Progenitor cell of endocrine pancreas (in vitro differentiated cells): ENCODE measurements around the gene PCK1. TPM values are rescaled to one million over a fixed set of nuclear protein-coding genes. Genes with fewer than 3 reads are reported as not detected.

Source experiments
- DNase-seq: peaks from one replicate; pipeline ENCODE4 v3.0.0; 2021; ENCODE audit warnings: low spot score; ENCODE audit not compliant: unreplicated experiment
- H3K27ac Mint-ChIP-seq: 2 replicates; pipeline ENCODE4 v1.8.0; 2021; ENCODE audit warnings: mild to moderate bottlenecking, moderate library complexity, mixed read lengths
- H3K27me3 Mint-ChIP-seq: 2 replicates; pipeline ENCODE4 v1.8.0; 2021; ENCODE audit warnings: mixed read lengths
- H3K36me3 Mint-ChIP-seq: 2 replicates; pipeline ENCODE4 v1.8.0; 2022; ENCODE audit warnings: mixed read lengths; ENCODE audit not compliant: insufficient read depth
- H3K4me1 Mint-ChIP-seq: 2 replicates; pipeline ENCODE4 v1.8.0; 2021; ENCODE audit warnings: low read depth, mixed read lengths
- H3K4me3 Mint-ChIP-seq: 2 replicates; pipeline ENCODE4 v1.8.0; 2021; ENCODE audit warnings: low read depth, mild to moderate bottlenecking, moderate library complexity, mixed read lengths
- H3K9me3 Mint-ChIP-seq: 2 replicates; pipeline ENCODE4 v1.8.0; 2021; ENCODE audit warnings: low read depth, mixed read lengths
- total RNA-seq: library from RNA; stranded (reverse); gene quantifications from 2 replicates; pipeline ENCODE4 v1.2.1, GENCODE V29; 2021
- TF ChIP-seq, protein P1 (sequence below): fragments of 200-600 bp; sonication (generic); IDR thresholded peaks from one replicate; pipeline ENCODE4 v1.5.0; 2021; ENCODE audit warnings: antibody characterized with exemption, mild to moderate bottlenecking; ENCODE audit not compliant: unreplicated experiment

PCK1 gene
- total RNA-seq, 1 donor from 2014 or later = not detected

DNA sequence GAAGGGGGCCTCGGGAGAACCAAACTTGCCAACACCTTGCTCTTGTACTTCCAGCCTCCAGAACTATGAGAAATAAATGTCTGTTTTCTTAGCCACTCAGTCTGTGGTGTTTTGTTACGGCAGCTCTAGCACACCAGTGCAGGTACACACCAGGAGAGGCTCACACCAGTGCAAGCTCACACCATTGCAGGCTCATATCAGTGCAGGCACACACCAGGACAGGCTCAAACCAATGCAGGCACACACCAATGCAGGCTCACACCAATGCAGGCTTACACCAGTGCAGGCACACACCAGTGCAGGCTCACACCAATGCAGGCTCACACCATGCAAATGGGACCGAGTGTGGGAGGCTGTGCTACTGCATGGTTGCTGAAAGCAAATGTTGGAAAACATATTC is 31.1 kb upstream of the PCK1 start:
- DNase-seq = no peak
- Mint-ChIP-seq H3K27me3 (peaks cover 35% of the 10 kb centered on the region), H3K27ac (no peak overlapping the region), H3K4me3 (no peak overlapping the region), H3K36me3 (no peaks in the 10 kb centered on the region), H3K4me1 (peaks cover 6% of the 10 kb centered on the region), H3K9me3 (peaks cover 7% of the 10 kb centered on the region)
- TF ChIP-seq, protein P1, sequence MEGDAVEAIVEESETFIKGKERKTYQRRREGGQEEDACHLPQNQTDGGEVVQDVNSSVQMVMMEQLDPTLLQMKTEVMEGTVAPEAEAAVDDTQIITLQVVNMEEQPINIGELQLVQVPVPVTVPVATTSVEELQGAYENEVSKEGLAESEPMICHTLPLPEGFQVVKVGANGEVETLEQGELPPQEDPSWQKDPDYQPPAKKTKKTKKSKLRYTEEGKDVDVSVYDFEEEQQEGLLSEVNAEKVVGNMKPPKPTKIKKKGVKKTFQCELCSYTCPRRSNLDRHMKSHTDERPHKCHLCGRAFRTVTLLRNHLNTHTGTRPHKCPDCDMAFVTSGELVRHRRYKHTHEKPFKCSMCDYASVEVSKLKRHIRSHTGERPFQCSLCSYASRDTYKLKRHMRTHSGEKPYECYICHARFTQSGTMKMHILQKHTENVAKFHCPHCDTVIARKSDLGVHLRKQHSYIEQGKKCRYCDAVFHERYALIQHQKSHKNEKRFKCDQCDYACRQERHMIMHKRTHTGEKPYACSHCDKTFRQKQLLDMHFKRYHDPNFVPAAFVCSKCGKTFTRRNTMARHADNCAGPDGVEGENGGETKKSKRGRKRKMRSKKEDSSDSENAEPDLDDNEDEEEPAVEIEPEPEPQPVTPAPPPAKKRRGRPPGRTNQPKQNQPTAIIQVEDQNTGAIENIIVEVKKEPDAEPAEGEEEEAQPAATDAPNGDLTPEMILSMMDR = no peak

DNA sequence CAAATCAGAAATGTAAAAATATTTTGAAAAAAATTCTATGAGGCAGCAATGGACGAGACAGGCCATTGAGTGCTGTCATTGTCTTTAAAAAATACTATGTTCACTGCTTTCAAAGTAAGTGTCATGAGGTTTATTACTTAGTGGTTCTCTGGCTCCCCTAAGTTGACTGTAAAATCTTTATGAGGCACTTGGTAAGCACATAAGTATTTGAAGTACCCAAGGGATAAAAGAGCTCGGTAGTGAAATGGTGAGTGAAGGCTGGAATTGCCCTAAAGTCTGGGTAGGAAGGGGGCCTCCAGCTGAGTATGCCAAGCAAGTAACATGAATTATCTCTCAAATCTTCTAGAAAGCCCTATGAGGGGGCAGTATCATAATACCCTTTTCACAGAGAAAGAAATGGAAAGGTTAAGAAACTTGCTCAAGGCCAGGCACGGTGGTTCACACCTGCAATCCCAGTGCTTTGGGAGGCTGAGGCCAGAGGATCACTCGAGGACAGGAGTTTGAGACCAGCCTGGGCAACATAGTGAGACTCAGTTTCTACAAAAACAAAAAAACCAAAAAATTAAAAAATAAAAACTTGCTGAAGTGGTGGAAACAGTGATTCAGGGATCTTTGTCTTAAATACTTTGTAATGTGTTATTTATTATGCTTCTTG is 30.5 kb upstream of the PCK1 start:
- Mint-ChIP-seq H3K36me3 (no peaks in the 10 kb centered on the region), H3K9me3 (peaks cover 7% of the 10 kb centered on the region)

DNA sequence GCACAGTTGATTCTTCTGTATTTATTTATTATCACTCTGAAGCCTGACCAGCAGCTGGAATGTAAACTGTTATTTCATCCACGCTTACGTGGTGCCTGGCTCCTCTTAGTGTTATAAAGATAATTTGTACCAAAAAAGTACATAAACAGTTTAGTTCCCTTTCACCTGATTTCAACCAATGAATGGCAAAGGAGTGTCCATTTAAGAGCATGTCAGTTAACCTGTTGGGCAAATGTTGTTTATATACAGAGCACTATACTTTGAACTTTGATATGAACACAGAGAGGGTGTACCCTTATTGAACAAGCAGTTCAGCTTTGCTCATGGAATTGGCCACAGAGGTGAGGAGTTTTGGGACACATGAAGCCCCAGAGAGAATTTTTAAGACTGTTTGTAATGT is 28.8 kb upstream of the PCK1 start:
- Mint-ChIP-seq H3K4me1 (peaks cover 3% of the 10 kb centered on the region), H3K27me3 (peaks cover 46% of the 10 kb centered on the region), H3K36me3 (no peaks in the 10 kb centered on the region), H3K27ac (no peak overlapping the region), H3K9me3 (peaks cover 14% of the 10 kb centered on the region), H3K4me3 (no peak overlapping the region)
- DNase-seq = no peak
- TF ChIP-seq, protein P1 = no peak

More for the DNA sequence above, 30.5 kb upstream of the PCK1 start:
- Mint-ChIP-seq H3K27me3 (peaks cover 40% of the 10 kb centered on the region), H3K4me3 (no peak overlapping the region), H3K4me1 (peaks cover 6% of the 10 kb centered on the region), H3K27ac (no peak overlapping the region)
- no peak for DNase-seq
- TF ChIP-seq, protein P1 = no peak

DNA sequence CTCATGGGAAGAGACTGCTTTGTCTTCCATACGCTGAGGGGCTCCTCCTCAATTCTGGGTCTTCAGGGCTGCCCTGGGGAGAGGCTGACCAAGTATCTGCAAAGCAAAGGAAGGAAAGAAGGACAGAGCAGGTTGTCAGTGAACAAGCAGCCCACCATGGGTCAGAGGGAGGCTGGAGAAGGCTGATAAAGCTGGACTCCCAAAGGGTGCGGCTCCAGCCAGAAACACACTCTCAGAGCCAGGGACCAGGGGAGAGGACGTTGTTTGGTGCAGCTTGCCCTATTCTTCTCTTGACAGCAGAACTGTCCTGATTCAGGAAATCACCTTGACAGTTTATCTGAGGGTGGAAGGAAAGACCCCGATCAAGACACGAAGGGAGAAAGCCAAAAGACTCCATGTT is 25.6 kb upstream of the PCK1 start:
- Mint-ChIP-seq H3K4me1 (no peaks in the 10 kb centered on the region), H3K27ac (no peak overlapping the region), H3K4me3 (no peak overlapping the region), H3K9me3 (peaks cover 22% of the 10 kb centered on the region), H3K27me3 (peaks cover 43% of the 10 kb centered on the region), H3K36me3 (no peaks in the 10 kb centered on the region)
- DNase-seq = no peak
- TF ChIP-seq, protein P1 = no peak

DNA sequence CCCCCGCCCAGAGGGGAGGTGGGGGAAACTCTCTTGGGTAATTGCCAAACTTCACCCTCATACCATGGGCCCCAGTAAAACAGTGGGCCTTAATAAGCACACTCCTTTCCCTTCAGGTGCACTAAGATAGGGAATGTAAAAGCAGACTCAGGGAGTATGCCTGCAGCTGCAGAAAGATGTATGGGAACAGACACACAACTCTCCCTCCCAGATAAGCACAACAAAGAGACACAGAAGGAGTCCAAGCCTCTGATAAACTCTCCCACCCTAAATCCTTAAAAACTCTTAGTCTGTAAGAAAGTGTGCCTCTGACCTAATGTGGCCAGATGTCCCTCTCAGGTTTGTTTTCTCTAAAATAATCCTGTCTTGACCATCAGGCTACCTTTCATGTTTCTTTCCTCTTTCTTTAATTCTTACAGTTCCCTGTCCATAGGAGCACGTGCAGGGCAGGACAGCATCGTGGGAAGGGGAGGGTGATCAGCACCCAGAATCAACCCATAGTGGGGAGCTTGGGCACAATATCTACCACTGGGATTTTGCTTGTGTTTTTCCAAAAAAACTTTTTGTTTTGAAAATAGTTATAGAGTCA is 24.7 kb upstream of the PCK1 start:
- Mint-ChIP-seq H3K27me3 (peaks cover 47% of the 10 kb centered on the region), H3K9me3 (peaks cover 22% of the 10 kb centered on the region), H3K27ac (no peak overlapping the region), H3K4me1 (no peaks in the 10 kb centered on the region), H3K36me3 (no peaks in the 10 kb centered on the region), H3K4me3 (no peak overlapping the region)
- no peak for DNase-seq
- TF ChIP-seq, protein P1 = no peak
